ENCODE results near the gene JMJD4. TPM values are rescaled to one million over a fixed set of nuclear protein-coding genes. Genes with fewer than 3 reads are reported as not detected.
A peak's percentile ranks its signal among the peaks of the same experiment; 100 is the strongest.

The JMJD4 gene
- total RNA-seq, 5 donors from 2014 or later (not counting 1 experiment from before 2014, with no cell fraction given), result 10.8 to 35.1 (median 33.5) TPM

DNA sequence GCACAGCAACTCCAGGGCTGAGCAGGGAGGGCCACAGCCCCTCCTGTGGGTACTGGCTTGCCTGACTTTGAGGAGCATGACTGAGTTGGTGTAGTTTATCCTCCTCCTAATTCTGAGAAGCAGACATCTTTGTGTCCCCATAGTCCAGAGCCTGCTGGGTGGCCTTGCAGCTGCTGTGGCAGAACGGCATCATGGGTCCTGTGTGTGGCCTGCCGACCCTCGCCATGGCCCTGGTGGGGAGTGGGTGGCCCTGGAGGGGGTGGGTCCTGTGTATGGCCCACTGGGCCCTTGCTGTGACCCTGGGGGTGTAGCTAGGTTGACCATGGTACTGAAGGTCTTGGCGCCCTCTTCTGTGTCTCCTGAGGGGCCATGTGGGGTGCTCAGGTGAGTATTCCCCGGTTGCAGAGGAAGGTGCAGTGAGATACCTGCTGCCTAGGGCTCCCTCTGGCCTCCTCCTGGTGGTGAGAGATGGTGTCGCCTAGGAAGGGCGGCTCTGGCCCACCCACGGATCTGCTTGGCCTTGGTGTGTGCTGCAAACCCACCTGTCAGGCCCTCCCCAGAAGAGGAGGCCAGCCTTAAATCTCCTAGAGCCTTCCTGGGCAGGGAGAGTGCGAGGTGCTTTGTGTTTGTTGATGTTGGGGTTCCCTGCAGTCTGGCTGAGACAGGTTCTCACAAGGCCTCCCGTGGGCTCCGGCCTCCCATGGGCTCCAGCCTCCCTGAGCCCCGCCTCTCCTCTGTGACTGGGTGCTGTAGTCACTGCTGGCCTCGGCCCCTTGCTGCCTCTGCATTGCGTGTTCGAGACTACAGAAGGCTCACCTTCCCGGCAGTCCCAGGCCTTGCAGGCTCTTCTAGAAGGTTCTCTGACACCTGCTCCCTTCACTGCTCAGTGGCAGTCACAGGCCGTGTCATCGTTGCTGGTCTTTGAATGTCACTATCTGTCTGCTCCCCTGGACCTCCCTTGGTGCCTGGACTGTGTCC is 7.9 kb upstream of the JMJD4 start:
- Histone ChIP-seq H3K36me3 (ENCODE audit: control insufficient read depth in 2 of 2, extremely low read depth in 1 of 2, insufficient read depth in 1 of 2, low read length in 1 of 2) (peaks cover 3 to 6% of the 10 kb centered on the region in 2 donors), H3K27ac (ENCODE audit: low read length) (no peak overlapping the region), H3K9me3 (no peaks in the 10 kb centered on the region), H3K4me3 (ENCODE audit: control insufficient read depth in 1 of 2, extremely low read depth in 1 of 2, low read length in 1 of 2) (no peak overlapping the region), H3K4me1 (ENCODE audit: control insufficient read depth in 1 of 2, extremely low read depth in 1 of 2, insufficient read depth in 2 of 2, low read length in 2 of 2) (peaks cover 3 to 58% of the 10 kb centered on the region in 2 experiments), H3K27me3 (replicated peaks in 1 of 2; ENCODE audit: control insufficient read depth in 2 of 2, extremely low read depth in 1 of 2, insufficient read depth in 2 of 2, low read length in 1 of 2) (no peaks in the 10 kb centered on the region)
- Mint-ChIP-seq H3K27me3 (no peaks in the 10 kb centered on the region), H3K4me1 (peaks cover 56 to 71% (median 62%) of the 10 kb centered on the region in 3 donors), H3K27ac (no peak overlapping the region), H3K4me3 (no peak overlapping the region), H3K36me3 (peaks cover 9% of the 10 kb centered on the region), H3K9me3 (no peaks in the 10 kb centered on the region)
- WGBS (ENCODE audit: insufficient coverage), result 94% methylated on average over 14 of the region's 18 CpGs
- ATAC-seq (replicated peaks in 1 of 4), result no peak
- POLR2A ChIA-PET, result interaction anchor here in 1 of 2 donors (0.6 kb wide), 1 partner anchor 986 kb away, joined by 3 read pairs; no protein-coding TSS in a partner anchor
- CTCF ChIA-PET, result no interaction called here
- DNase-seq, result peak in 1 of 35 experiments; percentile 22

- Mint-ChIP-seq H3K36me3 (peaks cover 7% of the 10 kb centered on the region), H3K4me3 (no peak overlapping the region), H3K4me1 (peaks cover 64 to 71% (median 66%) of the 10 kb centered on the region in 3 donors), H3K27ac (peak overlapping the region in 1 of 2 donors; percentile 10), H3K27me3 (no peaks in the 10 kb centered on the region), H3K9me3 (no peaks in the 10 kb centered on the region)
- Histone ChIP-seq H3K4me3 (ENCODE audit: control insufficient read depth in 1 of 2, extremely low read depth in 1 of 2, low read length in 1 of 2) (no peak overlapping the region), H3K9me3 (no peaks in the 10 kb centered on the region), H3K4me1 (ENCODE audit: control insufficient read depth in 1 of 2, extremely low read depth in 1 of 2, insufficient read depth in 2 of 2, low read length in 2 of 2) (peaks cover 3 to 59% of the 10 kb centered on the region in 2 experiments), H3K36me3 (ENCODE audit: control insufficient read depth in 2 of 2, extremely low read depth in 1 of 2, insufficient read depth in 1 of 2, low read length in 1 of 2) (peaks cover 0 to 3% of the 10 kb centered on the region in 2 donors), H3K27ac (ENCODE audit: low read length) (no peak overlapping the region), H3K27me3 (replicated peaks in 1 of 2; ENCODE audit: control insufficient read depth in 2 of 2, extremely low read depth in 1 of 2, insufficient read depth in 2 of 2, low read length in 1 of 2) (no peaks in the 10 kb centered on the region)
- POLR2A ChIA-PET, result no interaction called here
- DNase-seq (no peak), ATAC-seq (replicated peaks in 1 of 4) (no peak)
- WGBS (ENCODE audit: insufficient coverage), result 90% methylated on average over 16 of the region's 17 CpGs
- CTCF ChIA-PET, result no interaction called here
Measured at GRCh38 chr1:227741166-227741870, 6.2 kb upstream of the JMJD4 start.

GRCh38 chr1:227740401-227740960 is 5.4 kb upstream of the JMJD4 start:
- Histone ChIP-seq H3K27me3 (replicated peaks in 1 of 2; ENCODE audit: control insufficient read depth in 2 of 2, extremely low read depth in 1 of 2, insufficient read depth in 2 of 2, low read length in 1 of 2) (no peaks in the 10 kb centered on the region), H3K4me1 (ENCODE audit: control insufficient read depth in 1 of 2, extremely low read depth in 1 of 2, insufficient read depth in 2 of 2, low read length in 2 of 2) (peaks cover 7 to 62% of the 10 kb centered on the region in 2 experiments), H3K27ac (ENCODE audit: low read length) (no peak overlapping the region), H3K9me3 (no peaks in the 10 kb centered on the region), H3K4me3 (ENCODE audit: control insufficient read depth in 1 of 2, extremely low read depth in 1 of 2, low read length in 1 of 2) (no peak overlapping the region), H3K36me3 (ENCODE audit: control insufficient read depth in 2 of 2, extremely low read depth in 1 of 2, insufficient read depth in 1 of 2, low read length in 1 of 2) (peaks cover 0 to 3% of the 10 kb centered on the region in 2 donors)
- Mint-ChIP-seq H3K4me1 (peaks cover 62 to 75% (median 73%) of the 10 kb centered on the region in 3 donors), H3K9me3 (no peaks in the 10 kb centered on the region), H3K27ac (no peak overlapping the region), H3K4me3 (no peak overlapping the region), H3K27me3 (no peaks in the 10 kb centered on the region), H3K36me3 (peaks cover 5% of the 10 kb centered on the region)
- ChIA-PET POLR2A (no interaction called here), CTCF (no interaction called here)
- no peak for ATAC-seq (replicated peaks in 1 of 4)
- DNase-seq, result no peak
- WGBS (ENCODE audit: insufficient coverage), result 79% methylated on average over 3 of the region's 3 CpGs

DNA sequence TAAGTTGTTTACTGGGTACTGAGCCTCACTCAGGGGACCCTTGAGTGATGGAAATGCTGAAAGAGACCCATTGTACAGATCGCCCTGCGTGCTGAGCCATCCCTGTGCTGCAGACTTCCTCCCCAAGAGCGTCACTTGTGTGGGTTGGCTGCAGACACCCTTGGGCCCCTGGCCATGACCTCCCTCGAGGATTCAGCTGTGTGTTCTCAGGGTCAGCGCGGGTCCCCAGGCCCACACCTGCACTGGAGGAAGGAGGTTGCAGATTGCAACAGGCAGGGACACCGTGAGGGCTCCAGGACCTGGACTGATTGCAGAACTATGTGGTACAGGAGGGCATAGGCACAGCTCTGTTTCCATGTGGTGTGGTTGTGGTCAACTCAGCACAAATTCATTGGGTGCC is 4.5 kb upstream of the JMJD4 start:
- Mint-ChIP-seq H3K36me3 (peaks cover 5% of the 10 kb centered on the region), H3K4me3 (no peak overlapping the region), H3K4me1 (peaks cover 56 to 67% (median 64%) of the 10 kb centered on the region in 3 donors), H3K9me3 (no peaks in the 10 kb centered on the region), H3K27ac (no peak overlapping the region), H3K27me3 (no peaks in the 10 kb centered on the region)
- CTCF ChIA-PET, result no interaction called here
- peaks cover 0 to 3% of the 10 kb centered on the region in 2 donors for H3K36me3 ChIP-seq (ENCODE audit: control insufficient read depth in 2 of 2, extremely low read depth in 1 of 2, insufficient read depth in 1 of 2, low read length in 1 of 2)
- WGBS (ENCODE audit: insufficient coverage), result 91% methylated on average over 6 of the region's 7 CpGs
- no peaks in the 10 kb centered on the region for H3K9me3 ChIP-seq
- no peak overlapping the region for H3K27ac ChIP-seq (ENCODE audit: low read length)
- no peak overlapping the region for H3K4me3 ChIP-seq (ENCODE audit: control insufficient read depth in 1 of 2, extremely low read depth in 1 of 2, low read length in 1 of 2)
- POLR2A ChIA-PET, result no interaction called here
- peaks cover 6 to 55% of the 10 kb centered on the region in 2 experiments for H3K4me1 ChIP-seq (ENCODE audit: control insufficient read depth in 1 of 2, extremely low read depth in 1 of 2, insufficient read depth in 2 of 2, low read length in 2 of 2)
- DNase-seq, result no peak
- no peak for ATAC-seq (replicated peaks in 1 of 4)
- no peaks in the 10 kb centered on the region for H3K27me3 ChIP-seq (replicated peaks in 1 of 2; ENCODE audit: control insufficient read depth in 2 of 2, extremely low read depth in 1 of 2, insufficient read depth in 2 of 2, low read length in 1 of 2)

DNA sequence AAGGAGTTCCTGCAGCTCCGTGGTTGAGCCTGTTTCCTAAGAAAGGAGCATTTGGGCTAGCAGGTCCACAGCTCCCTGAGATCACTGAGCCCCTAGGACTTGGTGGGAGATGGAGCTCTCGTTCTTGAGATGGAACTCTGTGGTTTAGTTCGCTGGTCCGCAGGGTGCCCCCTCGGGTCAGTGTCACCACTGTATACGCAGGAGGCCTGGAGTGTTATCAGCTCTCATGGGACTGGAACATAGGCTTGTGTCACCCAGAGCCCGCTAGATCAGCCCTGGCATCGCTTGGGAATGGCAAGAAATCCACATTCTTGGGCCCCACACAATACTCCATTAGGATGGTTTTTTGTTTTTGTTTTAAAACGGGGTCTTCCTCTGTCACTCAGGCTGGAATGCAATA is 3.7 kb upstream of the JMJD4 start:
- H3K27me3 ChIP-seq (replicated peaks in 1 of 2; ENCODE audit: control insufficient read depth in 2 of 2, extremely low read depth in 1 of 2, insufficient read depth in 2 of 2, low read length in 1 of 2), result no peaks in the 10 kb centered on the region
- H3K27ac ChIP-seq (ENCODE audit: low read length), result no peak overlapping the region
- ATAC-seq (replicated peaks in 1 of 4), result no peak
- H3K27me3 Mint-ChIP-seq, result no peaks in the 10 kb centered on the region
- peaks cover 56 to 67% (median 64%) of the 10 kb centered on the region in 3 donors for H3K4me1 Mint-ChIP-seq
- CTCF ChIA-PET, result no interaction called here
- peaks cover 11 to 56% of the 10 kb centered on the region in 2 experiments for H3K4me1 ChIP-seq (ENCODE audit: control insufficient read depth in 1 of 2, extremely low read depth in 1 of 2, insufficient read depth in 2 of 2, low read length in 2 of 2)
- no peak overlapping the region for H3K27ac Mint-ChIP-seq
- no peak overlapping the region for H3K4me3 ChIP-seq (ENCODE audit: control insufficient read depth in 1 of 2, extremely low read depth in 1 of 2, low read length in 1 of 2)
- POLR2A ChIA-PET, result no interaction called here
- H3K4me3 Mint-ChIP-seq, result no peak overlapping the region
- H3K9me3 Mint-ChIP-seq, result no peaks in the 10 kb centered on the region
- H3K9me3 ChIP-seq, result no peaks in the 10 kb centered on the region
- H3K36me3 ChIP-seq (ENCODE audit: control insufficient read depth in 2 of 2, extremely low read depth in 1 of 2, insufficient read depth in 1 of 2, low read length in 1 of 2), result peaks cover 0 to 3% of the 10 kb centered on the region in 2 donors
- no peak for DNase-seq
- peaks cover 5% of the 10 kb centered on the region for H3K36me3 Mint-ChIP-seq
- WGBS (ENCODE audit: insufficient coverage), result 96% methylated on average over 6 of the region's 9 CpGs

GRCh38 chr1:227736814-227737432 is 1.8 kb upstream of the JMJD4 start:
- Mint-ChIP-seq H3K4me1 (peaks cover 64 to 70% (median 66%) of the 10 kb centered on the region in 3 donors), H3K36me3 (peaks cover 5% of the 10 kb centered on the region), H3K27ac (no peak overlapping the region), H3K9me3 (no peaks in the 10 kb centered on the region), H3K27me3 (no peaks in the 10 kb centered on the region), H3K4me3 (peak overlapping the region; percentile 49 to 92 (median 60))
- Histone ChIP-seq H3K9me3 (no peaks in the 10 kb centered on the region), H3K4me3 (ENCODE audit: control insufficient read depth in 1 of 2, extremely low read depth in 1 of 2, low read length in 1 of 2) (no peak overlapping the region), H3K27ac (ENCODE audit: low read length) (no peak overlapping the region), H3K36me3 (ENCODE audit: control insufficient read depth in 2 of 2, extremely low read depth in 1 of 2, insufficient read depth in 1 of 2, low read length in 1 of 2) (peaks cover 5% of the 10 kb centered on the region in 2 donors), H3K4me1 (ENCODE audit: control insufficient read depth in 1 of 2, extremely low read depth in 1 of 2, insufficient read depth in 2 of 2, low read length in 2 of 2) (peaks cover 11 to 60% of the 10 kb centered on the region in 2 experiments), H3K27me3 (replicated peaks in 1 of 2; ENCODE audit: control insufficient read depth in 2 of 2, extremely low read depth in 1 of 2, insufficient read depth in 2 of 2, low read length in 1 of 2) (no peaks in the 10 kb centered on the region)
- DNase-seq (no peak), ATAC-seq (replicated peaks in 1 of 4) (no peak)
- WGBS (ENCODE audit: insufficient coverage), result 92% methylated on average over 10 of the region's 11 CpGs
- ChIA-PET CTCF (no interaction called here), POLR2A (no interaction called here)

Measured in T-cell (primary cell).